ENCODE data around the gene UBQLN1. TPM values are rescaled to one million over a fixed set of nuclear protein-coding genes. Genes with fewer than 3 reads are reported as not detected.

Gene UBQLN1
- total RNA-seq, 1 donor from 2014 or later, result 116 TPM

GRCh38 chr9:83698976-83699585 lies 8.7 kb downstream of the UBQLN1 start:
- intact Hi-C loops (cut with micrococcal nuclease), result loop anchor here (1.0 kb wide), 1 partner anchor 10 kb away; no protein-coding TSS in a partner anchor

DNA sequence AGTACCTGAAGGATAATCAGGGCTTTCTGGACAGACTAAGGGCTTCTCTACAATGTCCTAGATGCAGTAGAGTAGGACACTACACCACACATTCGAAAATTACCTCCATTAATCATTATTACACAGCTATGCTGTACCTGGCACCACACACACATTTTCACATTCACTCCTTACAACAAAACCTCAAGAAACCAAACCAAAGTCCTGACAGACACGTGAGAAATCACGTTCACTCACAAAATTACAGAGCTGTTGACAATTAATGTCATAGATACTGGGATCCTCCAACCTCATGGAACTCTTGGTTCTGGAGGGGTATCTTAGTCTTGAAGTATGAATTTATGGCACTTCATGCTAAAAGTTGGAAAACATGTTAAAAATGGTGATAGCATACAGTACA lies 16.3 kb downstream of the UBQLN1 start:
- intact Hi-C loops (cut with micrococcal nuclease), result no loop called here

- intact Hi-C loops (cut with micrococcal nuclease), result loop anchor here (1.0 to 2.0 kb wide), 2 partner anchors 9 to 18 kb away; partner anchors contain the start of gene UBQLN1
Measured at GRCh38 chr9:83688921-83689320, 18.8 kb downstream of the UBQLN1 start.

- intact Hi-C loops (cut with micrococcal nuclease), result no loop called here
Measured at GRCh38 chr9:83681490-83681889, 26.3 kb downstream of the UBQLN1 start.

DNA sequence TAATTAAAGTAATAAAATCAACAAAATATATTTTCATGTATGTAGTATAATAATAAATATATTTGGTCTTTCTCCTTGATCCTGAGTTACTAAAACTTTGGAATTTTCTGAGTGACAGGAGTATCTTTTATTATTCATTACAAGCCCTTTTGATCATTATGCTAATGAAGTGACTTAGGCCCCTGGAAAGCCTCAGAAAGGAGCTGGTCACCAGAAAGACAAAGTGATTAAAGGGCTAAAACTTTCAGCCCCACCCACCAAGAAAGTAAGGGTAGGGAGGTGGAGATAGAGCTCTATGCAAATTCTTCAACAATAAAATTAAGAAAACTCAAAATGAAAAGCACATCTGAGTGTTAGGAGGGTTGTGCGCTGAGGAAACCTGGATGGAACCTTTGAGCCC lies 27.5 kb downstream of the UBQLN1 start:
- intact Hi-C loops (cut with micrococcal nuclease), result no loop called here

GRCh38 chr9:83677596-83677995 lies 30.2 kb downstream of the UBQLN1 start:
- intact Hi-C loops (cut with micrococcal nuclease), result no loop called here

DNA sequence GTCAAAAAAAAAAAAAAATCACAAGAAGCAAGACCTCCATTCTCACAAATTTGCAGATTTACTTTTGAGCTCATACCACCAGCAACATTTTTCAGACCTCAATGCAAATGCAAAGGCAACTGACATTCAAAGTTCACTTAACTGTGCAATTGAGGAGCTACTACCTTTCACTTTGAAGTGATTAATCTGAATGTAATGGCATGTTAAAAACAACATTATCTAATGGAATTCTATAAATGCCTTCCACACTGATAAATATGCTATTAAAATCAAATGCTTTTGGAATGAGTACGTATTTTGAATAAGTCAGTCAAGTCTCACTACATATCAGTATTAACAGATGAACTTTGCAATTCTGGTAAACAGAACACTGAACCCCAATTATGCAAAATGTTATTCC lies 32.3 kb downstream of the UBQLN1 start:
- intact Hi-C loops (cut with micrococcal nuclease), result no loop called here

- intact Hi-C loops (cut with micrococcal nuclease), result no loop called here
Measured at GRCh38 chr9:83671451-83671850, 36.3 kb downstream of the UBQLN1 start.

GRCh38 chr9:83670381-83670780 lies 37.4 kb downstream of the UBQLN1 start:
- intact Hi-C loops (cut with micrococcal nuclease), result no loop called here

GRCh38 chr9:83669067-83669466 lies 38.7 kb downstream of the UBQLN1 start:
- intact Hi-C loops (cut with micrococcal nuclease), result no loop called here

DNA sequence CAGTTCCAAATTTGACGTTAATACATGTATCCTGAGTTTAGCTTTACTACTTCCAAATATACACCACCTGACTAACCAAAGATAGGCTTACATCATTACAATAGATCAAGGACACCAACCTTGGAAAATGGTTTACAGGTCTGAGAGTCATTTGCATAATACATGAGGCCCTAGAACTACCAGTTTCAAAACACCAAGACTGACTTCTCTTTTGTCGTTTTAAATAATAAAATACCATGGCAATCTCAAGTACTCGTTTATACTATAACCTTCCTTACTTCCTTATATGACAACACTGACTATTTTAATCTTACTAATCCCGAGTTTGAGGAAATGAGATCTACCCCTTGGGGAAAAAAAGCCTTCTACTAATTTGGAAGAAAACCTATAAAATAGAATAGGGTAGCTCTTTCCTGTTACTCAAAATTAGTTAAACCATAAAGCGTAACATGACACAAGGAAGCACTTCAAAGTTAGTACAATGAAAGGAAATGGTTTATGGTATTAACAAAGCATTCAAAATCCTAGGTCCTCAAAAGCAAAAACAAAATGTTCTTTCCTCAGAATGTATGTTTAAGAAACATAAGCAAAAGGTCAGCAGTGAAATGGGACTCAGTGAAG lies 42.1 kb downstream of the UBQLN1 start:
- intact Hi-C loops (cut with micrococcal nuclease), result no loop called here

GRCh38 chr9:83662933-83663332 lies 44.8 kb downstream of the UBQLN1 start:
- intact Hi-C loops (cut with micrococcal nuclease), result no loop called here

DNA sequence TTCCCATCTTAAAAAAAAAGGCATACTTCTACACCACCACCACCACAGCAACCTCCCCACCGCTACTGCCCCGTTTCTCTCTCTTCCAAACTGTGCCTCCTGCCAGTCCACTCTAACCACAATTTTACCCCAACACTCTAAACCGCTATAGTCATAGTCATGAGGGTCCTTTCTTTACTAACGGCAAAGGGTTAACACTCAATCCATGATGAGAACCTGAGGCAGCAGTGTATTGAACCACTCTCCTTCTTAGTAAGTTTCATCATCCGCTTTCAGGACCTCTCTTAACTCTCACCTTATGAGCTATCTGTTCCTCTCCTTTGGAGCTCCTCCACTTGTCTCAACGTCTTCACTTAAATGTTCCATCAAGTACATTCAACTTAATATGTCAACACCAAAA lies 50.8 kb downstream of the UBQLN1 start:
- intact Hi-C loops (cut with micrococcal nuclease), result no loop called here

- intact Hi-C loops (cut with micrococcal nuclease), result no loop called here
Measured at GRCh38 chr9:83656032-83656680, 51.6 kb downstream of the UBQLN1 start.

DNA sequence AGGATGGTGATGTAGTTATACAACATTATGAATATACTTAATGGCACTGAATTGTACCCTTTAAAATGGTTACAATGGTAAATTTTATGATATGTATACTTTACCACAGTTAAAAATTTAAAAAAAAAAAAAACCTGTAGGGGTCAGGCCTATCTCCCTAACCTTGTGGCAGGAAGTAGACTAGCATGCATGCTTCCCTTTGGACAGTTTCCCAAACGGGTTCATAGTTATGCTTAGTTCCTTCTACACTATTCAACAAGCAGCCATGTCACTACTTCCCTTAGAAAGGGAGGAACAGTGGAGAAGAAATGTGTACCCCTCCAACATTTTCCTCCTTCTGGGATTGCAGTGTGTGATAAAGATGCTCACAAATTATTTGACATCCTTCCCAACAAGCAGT lies 52.3 kb downstream of the UBQLN1 start:
- intact Hi-C loops (cut with micrococcal nuclease), result no loop called here

DNA sequence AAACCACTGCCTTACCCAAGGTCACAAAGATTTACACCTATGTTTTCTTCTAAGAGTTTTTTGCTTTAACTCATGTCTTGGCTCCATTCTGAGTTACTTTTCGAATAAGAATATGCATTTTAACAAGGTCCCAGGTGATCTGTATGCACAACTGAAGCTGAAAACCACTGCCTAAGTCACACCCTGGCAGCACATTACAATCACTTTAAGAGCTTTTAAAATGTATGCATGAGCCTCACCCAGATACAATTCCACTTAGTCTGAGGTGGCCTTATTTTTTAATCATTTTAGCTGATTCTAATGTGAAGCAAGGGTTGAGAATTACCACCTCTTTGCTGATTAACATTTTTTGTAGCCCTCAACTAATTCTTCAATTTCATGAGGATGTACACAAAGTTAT lies 55.3 kb downstream of the UBQLN1 start:
- intact Hi-C loops (cut with micrococcal nuclease), result no loop called here

DNA sequence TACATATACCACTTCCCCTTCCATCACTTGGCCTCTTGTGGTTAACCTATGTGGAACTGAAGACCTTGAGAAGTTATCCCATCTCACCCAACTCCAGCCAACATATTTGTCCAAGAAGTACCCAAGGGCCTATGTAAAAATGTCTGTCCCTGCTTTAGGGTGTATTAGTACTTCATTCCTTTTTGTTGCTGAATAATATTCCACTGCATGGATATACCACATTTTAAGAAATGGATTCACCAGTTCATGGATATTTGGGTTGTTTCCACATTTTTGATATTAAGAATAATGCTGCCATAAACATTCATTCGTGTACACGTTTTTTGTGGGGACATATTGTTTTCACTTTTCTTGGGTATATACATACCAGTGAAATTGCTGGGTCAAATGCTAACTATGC lies 56.2 kb downstream of the UBQLN1 start:
- intact Hi-C loops (cut with micrococcal nuclease), result no loop called here

DNA sequence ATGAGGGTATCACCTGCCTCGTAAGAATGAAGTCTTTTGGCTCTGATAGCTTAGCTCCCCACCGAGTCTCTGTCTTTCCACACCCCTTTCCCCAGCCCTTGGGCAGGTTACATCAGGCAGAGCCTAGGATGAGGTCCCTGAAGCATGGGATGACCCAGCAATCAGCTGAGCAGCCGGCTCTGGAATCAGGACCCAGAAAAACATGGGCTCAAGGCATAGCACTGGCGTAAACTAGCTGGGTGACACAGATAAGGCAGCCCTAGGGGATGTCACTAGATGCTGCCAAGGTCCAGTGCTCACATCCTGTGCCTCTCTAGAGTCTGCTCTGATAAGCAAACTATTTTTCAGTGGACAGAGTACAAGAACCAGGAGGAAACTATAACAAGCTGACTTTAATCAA lies 58.2 kb downstream of the UBQLN1 start:
- intact Hi-C loops (cut with micrococcal nuclease), result loop anchor here (1.0 kb wide), 4 partner anchors 29 to 315 kb away; no protein-coding TSS in a partner anchor

GRCh38 chr9:83649080-83649479 lies 58.7 kb downstream of the UBQLN1 start:
- intact Hi-C loops (cut with micrococcal nuclease), result loop anchor here (1.0 kb wide), 4 partner anchors 29 to 315 kb away; no protein-coding TSS in a partner anchor

- intact Hi-C loops (cut with micrococcal nuclease), result no loop called here
Measured at GRCh38 chr9:83646500-83647239, 61.1 kb downstream of the UBQLN1 start.

DNA sequence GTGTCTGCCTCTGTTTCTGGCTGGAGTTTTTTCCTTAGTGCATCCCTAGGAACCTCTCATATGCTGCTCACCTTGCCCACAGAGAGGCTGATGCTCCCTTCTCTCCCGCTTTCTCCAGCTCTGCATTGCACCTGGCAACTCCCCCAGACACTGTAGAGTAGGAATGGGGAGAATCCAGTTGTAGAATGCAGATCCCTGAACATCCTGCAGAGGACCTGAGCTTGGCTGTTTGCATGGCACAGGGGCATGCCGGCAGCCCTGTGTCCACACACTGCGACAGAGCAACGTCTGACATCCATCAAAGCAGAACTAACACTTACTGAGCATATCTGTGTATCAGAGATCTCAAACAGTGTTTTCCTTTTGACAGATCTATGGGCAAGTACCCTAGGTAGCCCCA lies 65.0 kb downstream of the UBQLN1 start:
- intact Hi-C loops (cut with micrococcal nuclease), result no loop called here

DNA sequence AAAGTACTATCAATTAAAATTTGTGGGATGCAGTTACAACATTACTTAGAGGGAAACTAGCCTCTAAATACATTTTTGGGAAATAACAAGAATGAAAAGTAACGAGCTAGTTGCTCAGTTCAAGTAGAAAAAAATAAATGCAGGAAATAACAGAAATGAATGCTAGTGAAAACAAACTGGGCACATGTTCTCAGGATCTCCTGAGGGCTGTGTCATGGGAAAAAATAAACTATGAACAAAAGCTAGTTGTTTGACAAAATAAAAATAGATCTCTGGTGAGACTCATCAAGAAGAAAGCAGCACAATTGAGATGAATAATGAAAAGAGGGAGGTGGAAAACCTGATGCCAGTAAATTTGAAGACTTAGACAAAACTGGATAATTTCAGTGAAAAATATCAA lies 68.5 kb downstream of the UBQLN1 start:
- intact Hi-C loops (cut with micrococcal nuclease), result no loop called here

Measured in T-helper 1 cell treated with Interleukin-12 subunit alpha and Interleukin-12 subunit beta and Interleukin-4 antibody, amounts not matched to agents 30 ng/mL and 1 ng/mL, for 36 hours (primary cell).